Activated T-cell treated with anti-CD3 and anti-CD28 coated beads for 4 hours (primary cell): Measurements from ENCODE around the gene TRIM61.
A peak's percentile ranks its signal among the peaks of the same experiment; 100 is the strongest.
"Not testable (repeated sequence)": the region's sequence is repeated elsewhere in the genome, so short reads cannot be mapped to it uniquely, and the experiment has no call there.

Experiments used
- DNase-seq: peaks from one replicate; pipeline ENCODE4 v3.0.0-alpha.2; 2020

The TRIM61 gene

DNA sequence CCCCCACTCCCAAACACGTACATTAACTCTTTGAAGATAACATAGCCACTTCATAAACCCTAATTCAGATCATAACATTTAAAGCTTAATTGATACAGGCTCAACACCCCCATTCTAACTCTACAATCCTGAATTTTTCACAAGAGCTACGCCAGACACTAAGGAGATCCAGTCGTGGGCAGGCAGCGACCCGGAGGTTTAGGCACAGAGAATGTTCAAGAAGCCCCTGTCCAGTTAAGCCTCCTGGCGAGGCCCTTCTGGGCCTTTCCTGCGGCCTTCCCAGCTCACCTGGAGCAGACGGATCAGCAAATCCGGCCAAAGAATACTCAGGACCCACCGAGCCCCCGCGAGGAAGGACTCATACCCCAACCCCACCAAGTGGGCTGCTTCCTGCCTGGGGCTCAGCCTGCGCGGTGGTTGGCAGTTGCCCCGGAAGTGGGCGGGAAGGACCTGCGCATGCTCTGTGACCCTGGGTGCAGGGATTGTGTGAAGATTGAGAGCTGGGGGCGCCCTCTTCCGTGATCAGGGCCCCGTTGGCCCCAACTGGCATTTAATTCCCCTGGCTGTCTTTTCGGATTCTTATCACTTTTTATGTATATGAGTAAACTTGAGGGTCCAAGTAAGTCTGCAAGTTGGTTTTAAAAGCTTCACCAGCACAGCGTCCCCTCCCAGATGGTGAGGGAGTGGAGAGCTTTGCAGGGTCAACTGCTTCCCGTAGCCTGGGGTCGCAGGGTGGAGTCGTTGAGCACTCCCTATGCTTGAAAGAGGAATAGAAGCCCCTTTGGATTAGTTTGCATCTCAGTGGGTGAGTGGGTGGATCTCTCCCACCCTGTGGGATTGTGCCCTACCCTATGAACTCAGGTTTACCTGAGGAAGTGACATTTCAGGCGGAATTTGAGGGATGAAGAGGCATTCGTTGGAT is at the start of gene TRIM61:
Gene TRIM61, minus strand, starts transcription at position 415 of the 922 bp plus-strand sequence. CDS start 7,655 bp downstream, outside the sequence.
- peak; percentile 20 for DNase-seq

DNA sequence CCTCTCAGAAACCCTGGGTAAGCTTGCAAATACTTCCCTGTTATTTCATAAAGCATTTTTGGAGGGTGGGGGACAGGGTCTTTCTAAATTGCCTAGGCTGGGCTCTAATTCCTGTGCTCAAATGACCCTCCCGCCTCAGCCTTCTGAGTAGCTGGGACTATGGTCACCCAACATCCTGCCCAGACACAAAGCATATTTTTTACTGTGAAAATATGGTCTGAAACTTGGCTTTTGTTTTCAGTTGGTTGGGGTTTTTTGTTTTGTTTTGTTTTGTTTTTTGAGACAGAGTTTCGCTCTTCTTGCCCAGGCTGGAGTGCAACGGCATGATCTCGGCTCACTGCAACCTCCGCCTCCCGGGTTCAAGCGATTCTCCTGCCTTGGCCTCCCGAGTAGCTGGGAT is 48.3 kb upstream of the TRIM61 start:
- not testable (repeated sequence) for DNase-seq

DNA sequence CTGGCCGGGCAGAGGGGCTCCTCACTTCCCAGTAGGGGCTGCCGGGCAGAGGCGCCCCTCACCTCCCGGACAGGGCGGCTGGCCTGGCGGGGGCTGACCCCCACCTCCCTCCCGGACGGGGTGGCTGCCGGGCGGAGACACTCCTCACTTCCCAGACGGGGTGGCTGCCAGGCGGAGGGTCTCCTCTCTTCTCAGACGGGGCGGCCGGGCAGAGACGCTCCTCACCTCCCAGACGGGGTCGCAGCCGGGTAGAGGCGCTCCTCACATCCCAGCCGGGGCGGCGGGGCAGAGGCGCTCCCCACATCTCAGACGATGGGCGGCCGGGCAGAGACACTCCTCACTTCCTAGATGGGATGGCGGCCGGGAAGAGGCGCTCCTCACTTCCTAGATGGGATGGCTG is 42.5 kb upstream of the TRIM61 start:
- DNase-seq, result not testable (repeated sequence)

DNA sequence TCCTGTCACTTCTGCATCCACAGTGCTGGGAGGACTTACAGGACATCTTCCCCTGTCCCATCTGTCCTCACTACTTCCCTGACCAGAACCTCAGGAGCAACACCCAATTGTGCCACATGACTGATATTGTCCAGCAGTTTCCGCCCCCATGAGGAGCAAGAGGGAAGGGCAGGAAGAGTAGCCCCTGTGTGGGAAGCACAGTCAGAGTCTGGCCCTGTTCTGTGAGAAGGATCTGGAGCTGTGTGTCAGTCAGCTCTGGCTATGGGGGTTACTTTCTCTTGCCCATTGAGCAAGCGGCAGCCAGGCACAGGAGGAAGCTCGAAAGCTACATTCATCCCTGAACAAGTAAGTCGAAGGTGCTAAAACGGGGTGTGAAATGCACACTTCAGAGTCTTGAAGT is 39.5 kb upstream of the TRIM61 start:
- no peak for DNase-seq

DNA sequence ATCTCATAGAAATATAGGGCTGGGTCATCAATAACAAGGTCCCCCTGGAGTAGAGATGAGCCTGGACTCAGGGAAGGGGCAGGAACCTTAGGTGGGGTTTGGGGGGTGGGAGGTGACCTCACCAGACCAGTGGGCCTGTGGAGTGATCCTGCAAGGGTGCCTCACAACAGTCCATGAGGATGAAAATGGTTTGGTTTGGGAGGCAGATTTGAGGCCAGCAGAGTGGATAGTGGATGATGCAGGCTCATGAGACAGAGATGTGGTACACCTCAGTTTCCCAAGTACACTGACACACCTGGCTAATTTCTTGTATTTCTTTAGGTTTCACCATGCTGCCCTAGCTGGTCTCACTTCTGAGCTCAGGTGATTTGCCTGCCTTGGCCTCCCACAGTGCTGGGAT is 36.2 kb upstream of the TRIM61 start:
- DNase-seq, result no peak

DNA sequence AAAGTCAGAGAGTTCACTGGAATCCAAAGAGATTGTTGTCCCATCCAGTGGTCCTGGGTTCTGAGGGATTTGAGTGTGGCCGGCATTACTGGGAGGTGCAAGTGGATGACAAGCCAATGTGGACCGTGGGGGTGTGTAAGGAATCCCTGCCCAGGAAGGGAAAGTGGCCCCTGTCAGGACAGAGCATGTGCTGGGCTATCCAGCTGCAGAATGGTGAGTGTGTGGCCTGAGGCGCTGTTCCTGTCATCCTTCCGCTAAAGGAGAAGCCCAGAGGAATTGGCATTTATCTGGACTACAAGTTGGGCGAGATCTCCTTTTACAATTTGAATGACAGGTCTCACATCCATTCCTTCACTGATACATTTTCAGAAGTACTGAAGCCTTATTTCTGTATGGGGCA is 33.9 kb upstream of the TRIM61 start:
- DNase-seq, result no peak

DNA sequence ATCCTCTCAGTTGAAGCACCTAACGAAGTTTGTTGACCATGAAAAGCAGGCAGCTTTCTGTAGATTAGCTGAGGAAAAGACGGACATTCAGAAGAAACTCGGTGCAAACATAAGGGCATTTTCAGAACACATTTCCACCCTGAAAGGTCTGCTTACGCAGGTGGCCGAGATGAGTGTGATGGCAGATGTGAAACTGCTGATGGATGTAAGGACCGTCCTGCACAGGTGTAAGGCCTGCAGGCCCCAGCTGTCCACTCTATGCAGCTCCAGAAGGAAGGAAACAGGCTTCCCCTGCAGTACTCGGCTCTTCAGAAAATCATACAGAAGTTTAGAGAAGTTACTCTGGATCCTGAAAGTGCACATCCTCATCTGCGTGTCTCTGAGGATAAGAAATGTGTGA is 33.5 kb upstream of the TRIM61 start:
- no peak for DNase-seq

DNA sequence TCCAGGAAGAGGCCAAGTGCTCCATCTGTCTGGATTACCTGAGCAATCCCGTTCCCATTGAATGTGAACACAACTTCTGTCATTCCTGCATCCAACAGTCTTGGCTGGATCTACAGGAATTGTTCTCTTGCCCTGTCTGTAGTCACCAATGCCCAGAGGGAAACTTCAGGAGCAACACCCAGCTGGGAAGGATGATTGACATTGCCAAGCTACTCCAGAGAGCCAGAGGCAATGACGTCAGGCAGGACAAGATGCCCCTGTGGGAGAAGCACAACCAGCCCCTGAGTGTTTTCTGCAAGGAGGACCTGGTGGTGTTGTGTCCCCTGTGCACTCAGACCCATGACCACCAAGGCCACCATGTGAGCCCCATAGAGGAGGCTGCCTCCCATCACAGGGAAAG is 33.0 kb upstream of the TRIM61 start:
- no peak for DNase-seq

DNA sequence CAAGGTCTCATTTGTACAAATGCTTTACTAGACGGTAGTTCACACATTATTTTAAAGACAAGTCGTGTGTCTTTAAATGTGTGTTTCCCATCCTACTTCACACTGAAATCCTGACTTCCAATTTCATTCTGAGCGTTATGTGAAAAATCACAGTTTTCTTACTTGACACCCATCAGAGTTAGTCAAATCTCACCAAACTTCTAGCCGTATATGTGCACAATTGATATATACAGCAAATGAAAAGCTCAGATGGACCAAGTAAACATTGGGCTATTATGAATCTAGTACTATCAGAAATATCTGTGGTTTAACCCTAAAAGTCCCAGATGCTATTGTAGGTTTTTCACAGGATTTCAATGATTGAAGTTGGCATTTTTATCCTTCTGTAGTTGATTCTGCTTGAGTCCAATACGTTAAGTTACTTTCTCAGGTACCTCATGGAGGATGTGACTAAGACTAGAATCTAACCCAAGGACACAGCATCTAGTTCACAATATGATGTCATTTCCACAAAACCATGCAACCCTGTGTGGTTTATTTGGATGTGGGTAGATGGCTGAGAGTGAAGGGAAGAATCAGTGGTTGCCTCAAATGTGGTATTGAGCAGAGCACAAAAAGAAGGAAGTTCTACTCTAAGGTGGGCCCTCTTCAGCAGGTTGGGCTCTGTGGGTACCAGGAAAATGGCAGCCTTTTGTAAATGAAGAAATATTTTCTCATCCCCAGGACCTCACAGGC is 32.2 kb upstream of the TRIM61 start:
- DNase-seq, result no peak

DNA sequence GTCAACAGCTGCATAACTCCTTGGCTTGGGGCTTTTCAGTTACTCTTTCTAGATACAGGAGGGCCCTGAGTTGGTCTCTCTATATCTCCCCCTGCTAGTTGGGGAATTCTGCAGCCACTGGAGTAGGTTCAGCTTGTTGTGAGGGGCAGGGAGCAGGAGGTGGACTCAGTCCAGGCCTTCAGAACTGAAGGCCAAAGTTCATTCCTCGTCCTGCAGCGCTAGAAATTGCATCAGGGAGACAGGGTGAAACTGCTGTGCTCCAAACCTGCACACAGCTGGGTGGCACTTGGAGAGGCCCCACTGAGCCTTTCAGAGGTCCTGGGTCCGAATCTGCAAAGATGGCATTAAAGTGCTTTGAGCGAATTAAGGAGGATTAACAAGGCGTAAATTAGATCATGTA is 29.4 kb upstream of the TRIM61 start:
- no peak for DNase-seq

DNA sequence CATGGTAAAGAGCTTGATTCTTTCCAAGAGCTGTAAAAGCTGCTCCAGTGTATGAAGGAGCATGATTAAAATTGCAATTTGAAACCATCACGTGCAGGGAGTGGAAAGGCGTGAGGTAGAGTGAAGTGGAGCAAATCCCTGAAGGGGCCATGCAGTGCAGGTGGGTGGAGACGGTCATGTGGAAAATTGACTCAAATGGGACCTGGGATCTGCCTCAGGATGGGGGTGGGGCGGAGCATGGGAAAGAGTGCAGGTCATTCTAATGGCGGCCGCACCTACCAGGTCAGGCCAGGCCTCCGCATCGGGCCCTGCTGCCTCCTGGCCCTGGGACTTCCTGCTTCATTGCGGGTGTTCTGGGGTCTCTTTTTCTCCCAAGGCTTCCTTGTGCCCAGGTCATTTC is 29.0 kb upstream of the TRIM61 start:
- no peak for DNase-seq

DNA sequence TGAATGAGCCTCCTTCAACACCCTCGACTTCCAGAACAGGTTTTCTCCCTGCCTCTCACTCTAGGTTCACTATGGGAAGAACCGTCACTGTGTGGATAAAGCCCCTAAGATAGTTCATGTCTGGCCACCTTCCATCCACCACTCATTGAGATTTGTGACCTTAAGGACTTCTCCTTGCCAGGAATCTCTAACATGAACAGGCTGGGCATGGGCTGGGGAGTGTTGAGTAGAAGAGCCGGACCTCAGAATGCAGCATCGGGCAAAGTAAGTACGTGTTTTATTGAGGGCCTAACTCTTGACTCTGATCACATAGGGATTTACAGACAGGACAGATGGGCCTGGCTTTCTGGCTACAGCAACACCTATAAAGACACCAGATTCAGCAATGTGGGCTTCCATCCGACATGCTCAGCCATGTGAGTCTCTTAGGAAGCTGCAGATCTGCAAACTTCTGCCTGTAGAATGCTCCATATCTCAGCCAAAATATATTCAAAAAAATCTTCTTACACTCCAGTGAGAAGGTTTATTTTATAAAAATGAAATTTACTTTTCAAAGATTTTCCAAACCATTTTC is 28.0 kb upstream of the TRIM61 start:
- no peak for DNase-seq

DNA sequence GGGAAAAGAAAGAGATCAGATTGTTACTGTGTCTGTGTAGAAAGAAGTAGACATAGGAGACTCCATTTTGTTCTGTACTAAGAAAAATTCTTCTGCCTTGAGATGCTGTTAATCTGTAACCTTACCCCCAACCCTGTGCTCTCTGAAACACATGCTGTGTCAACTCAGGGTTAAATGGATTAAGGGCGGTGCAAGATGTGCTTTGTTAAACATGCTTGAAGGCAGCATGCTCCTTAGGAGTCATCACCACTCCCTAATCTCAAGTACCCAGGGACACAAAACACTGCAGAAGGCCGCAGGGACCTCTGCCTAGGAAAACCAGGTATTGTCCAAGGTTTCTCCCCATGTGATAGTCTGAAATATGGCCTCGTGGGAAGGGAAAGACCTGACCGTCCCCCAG is 24.5 kb upstream of the TRIM61 start:
- DNase-seq, result not testable (repeated sequence)

DNA sequence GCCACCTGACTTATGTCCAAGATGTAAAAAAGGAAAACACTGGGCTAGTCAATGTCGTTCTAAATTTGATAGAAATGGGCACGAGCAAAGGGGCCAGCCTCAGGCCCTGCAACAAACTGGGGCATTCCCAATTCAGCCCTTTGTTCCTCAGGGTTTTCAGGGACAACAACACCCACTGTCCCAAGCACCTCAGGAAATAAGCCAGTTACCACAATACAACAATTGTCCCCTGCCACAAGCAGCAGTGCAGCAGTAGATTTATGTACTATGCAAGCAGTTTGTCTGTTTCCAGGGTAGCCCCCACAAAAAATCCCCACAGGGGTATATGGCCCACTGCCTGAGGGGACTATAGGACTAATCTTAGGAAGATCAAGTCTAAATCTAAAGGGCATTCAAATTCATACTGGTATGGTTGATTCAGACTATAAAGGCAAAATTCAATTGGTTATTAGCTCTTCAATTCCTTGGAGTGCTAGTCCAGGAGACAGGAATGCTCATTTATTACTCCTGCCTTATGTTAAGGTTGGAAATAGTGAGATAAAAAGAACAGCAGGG is 21.1 kb upstream of the TRIM61 start:
- not testable (repeated sequence) for DNase-seq

DNA sequence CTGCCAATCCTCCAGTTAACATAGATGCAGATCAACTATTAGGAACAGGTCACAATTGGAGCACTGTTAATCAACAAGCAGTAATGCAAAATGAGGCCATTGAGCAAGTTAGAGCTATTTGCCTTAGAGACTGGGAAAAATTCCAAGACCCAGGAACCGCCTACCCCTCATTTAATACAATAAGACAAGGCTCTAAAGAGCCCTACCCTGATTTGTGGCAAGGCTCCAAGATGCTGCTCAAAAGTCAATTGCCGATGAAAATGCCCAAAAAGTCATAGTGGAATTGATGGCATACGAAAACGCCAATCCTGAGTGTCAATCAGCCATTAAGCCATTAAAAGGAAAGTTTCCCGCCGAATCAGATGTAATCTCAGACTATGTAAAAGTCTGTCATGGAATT is 20.5 kb upstream of the TRIM61 start:
- no peak for DNase-seq

DNA sequence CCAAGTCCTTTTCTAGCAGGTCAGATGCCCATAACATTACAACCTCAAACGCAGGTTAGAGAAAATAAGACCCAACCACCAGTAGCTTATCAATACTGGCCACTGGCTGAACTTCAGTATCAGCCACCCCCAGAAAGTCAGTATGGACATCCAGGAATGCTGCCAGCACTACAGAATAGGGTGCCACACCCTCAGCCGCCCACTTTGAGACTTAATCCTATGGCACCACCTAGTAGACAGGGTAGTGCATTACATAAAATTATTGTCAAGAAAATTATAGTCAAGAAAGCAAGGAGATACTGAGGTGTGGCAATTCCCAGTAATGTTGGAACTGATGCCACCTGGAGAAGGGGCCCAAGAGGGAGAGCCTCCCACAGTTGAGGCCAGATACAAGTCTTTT is 19.9 kb upstream of the TRIM61 start:
- no peak for DNase-seq

DNA sequence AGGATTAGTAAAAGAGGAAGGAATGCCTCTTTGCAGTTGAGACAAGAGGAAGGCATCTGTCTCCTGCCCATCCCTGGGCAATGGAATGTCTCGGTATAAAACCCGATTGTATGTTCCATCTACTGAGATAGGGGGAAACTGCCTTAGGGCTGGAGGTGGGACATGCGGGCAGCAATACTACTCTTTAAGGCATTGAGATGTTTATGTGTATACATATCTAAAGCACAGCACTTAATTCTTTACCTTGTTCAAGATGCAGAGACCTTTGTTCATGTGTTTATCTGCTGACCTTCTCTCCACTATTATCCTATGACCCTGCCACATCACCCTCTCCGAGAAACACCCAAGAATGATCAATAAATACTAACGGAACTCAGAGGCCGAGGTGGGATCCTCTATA is 18.7 kb upstream of the TRIM61 start:
- not testable (repeated sequence) for DNase-seq

DNA sequence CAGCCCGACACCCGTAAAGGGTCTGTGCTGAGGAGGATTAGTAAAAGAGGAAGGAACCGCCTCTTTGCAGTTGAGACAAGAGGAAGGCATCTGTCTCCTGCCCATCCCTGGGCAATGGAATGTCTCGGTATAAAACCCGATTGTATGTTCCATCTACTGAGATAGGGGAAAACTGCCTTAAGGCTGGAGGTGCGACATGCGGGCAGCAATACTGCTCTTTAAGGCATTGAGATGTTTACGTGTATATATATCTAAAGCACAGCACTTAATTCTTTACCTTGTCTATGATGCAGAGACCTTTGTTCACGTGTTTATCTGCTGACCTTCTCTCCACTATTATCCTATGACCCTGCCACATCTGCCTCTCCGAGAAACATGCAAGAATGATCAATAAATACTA is 13.3 kb upstream of the TRIM61 start:
- DNase-seq, result not testable (repeated sequence)

DNA sequence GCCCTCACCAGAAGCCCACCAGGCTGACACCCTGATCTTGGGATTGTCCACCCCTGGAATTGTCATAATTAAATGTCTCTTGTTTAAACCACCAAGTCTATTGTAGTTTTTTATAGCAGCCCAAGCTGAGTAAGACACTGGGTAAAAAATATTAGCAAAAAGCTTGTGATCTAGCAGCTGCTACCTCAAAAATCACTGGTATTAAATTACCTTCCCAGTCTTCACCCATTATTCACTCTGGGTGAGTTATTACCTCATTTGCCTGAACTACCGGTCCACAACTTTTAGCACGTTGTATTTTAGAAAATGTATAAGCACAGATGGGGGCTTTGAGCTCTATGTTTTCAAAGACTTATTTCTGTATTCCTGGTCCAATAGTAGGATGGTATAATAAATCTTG is 12.0 kb upstream of the TRIM61 start:
- DNase-seq, result no peak

DNA sequence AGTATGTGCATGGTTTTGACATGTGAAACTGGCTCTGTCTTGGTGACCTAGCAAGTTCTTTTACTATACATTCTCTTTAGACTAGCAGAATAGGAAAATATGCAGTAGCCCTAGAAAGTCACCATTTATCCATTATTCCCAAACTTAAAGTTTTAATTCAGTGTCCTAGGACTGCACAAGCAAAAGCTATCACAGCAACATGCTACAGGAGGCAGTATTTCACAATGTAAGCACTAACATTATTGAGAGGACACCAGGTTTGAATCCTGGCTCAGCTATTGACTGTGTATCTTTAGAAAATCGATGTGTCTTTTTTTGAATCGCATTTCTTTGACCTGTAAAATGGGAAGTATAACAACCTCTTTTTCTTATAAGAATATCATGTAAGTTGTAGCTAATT is 5.5 kb downstream of the TRIM61 start:
- DNase-seq, result not testable (repeated sequence)

DNA sequence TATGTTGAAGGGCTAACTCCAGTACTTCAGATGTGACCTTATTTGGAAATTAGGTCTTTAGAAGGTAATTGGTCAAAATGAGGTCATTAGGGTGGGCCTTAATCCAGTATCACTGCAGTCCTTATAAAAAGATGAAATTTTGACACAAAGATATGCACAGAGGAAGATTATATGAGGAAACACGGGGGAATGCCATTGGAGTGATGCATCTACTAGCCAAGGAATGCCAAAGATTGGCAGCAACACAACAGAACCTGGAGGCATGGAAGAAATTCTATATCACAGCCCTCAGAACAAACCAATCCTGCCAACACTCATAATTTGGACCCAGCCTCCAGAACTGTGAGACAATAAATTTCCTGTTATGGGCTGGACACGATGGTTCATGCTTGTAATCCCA is 17.6 kb downstream of the TRIM61 start:
- DNase-seq, result no peak

DNA sequence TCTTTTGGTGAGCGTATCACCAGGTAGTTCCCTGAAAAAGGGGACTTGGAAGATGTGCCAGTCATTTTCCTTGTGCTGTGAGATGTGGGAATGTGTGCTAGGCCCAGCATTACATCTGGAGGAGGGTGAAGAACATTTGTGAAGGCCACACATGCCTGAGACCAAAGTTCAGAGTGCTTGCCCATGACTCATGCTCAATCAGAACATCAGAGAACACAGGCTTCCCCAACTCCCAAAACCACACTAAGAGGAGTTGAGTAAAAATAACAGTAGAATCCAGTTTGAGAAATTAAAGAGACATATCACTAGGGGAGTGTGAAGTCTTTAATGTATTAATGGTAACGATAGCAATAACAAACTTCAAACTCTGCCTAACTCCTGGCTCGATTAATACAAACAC is 18.0 kb downstream of the TRIM61 start:
- not testable (repeated sequence) for DNase-seq
